ENCODE results near the gene JOSD2.
A peak's percentile ranks its signal among the peaks of the same experiment; 100 is the strongest.
"Not testable (repeated sequence)": the region's sequence is repeated elsewhere in the genome, so short reads cannot be mapped to it uniquely, and the experiment has no call there.

Gene JOSD2

GRCh38 chr19:50547385-50548190, 36.6 kb upstream of the JOSD2 start:
- DNase-seq (ENCODE audit: low read depth in 1 of 2, low spot score in 1 of 2): no peak

DNA sequence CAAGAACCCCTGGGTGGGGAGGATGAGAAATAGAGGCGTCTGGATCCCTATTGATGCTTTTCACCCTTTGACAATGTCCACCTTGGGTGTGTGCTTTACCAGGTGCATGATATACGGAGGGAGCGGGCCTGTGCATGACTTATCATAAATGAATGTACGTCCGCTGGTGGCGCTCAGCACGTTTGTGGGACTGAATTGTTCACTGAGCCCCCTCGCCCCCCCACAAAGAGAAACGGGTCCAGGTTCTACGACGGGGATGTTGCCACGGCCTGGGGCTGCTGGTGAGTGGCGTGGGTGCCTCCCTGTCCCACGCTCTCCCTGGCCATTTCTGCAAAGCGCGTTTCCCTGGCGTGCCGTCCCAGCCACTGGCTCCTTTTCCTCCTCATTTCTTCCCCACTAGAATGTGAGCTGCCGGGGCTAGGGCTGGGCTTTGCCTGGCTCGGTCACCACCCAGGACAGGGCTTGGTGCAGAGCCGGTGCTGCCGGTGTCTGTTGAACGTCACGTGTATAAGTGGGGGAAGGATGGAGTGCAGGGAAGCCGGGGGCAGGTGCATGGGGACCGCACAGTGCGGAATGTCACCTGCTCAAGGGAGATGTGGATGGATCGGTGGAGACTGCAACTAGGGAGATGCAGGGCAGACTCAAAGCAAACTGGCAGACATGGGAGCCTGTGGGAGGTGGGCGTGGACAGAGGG, 35.7 kb upstream of the JOSD2 start:
- DNase-seq (ENCODE audit: low read depth in 1 of 2, low spot score in 1 of 2): no peak

GRCh38 chr19:50542943-50543342, 32.0 kb upstream of the JOSD2 start:
- no peak for DNase-seq (ENCODE audit: low read depth in 1 of 2, low spot score in 1 of 2)

DNA sequence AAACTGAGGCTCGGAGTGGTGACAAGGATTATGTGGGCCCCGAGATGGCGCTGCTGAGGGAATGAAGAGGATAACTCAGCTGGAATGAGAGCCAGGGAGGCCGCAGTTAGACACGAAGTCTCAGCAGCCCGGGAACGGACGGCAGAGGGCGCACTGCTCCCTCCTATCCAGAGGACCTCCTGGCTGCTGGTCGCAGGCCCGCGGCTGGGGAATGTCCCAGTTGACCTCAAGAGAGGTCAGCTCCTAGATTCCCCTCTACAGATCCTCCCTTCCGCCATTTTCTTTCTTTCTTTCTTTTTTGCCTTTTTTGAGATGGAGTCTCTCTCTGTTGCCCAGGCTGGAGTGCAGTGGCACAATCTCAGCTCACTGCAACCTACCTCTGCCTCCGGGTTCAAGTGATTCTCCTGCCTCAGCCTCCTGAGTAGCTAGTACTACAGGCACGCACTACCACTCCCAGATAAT, 26.8 kb upstream of the JOSD2 start:
- peak; percentile 24 for DNase-seq (ENCODE audit: low read depth in 1 of 2, low spot score in 1 of 2)

DNA sequence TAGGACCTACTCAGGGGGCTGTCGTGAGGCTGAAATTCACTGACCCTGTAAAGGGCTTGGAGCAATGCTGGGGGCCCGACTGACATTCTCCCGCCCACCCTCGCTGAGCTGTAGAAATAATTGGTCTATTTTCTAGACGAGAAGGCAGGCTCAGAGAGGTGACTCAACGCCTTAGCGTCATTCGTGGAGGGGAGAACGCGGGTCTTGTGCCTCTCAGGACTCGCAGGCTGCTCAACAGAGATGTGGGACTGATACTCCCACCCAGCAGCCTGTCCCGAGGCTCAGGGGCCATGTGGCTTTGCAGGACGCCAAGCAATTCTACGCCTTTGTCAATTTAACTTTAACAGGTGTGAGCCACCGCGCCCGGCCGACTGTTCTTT, 26.3 kb upstream of the JOSD2 start:
- DNase-seq (ENCODE audit: low read depth in 1 of 2, low spot score in 1 of 2): no peak

DNA sequence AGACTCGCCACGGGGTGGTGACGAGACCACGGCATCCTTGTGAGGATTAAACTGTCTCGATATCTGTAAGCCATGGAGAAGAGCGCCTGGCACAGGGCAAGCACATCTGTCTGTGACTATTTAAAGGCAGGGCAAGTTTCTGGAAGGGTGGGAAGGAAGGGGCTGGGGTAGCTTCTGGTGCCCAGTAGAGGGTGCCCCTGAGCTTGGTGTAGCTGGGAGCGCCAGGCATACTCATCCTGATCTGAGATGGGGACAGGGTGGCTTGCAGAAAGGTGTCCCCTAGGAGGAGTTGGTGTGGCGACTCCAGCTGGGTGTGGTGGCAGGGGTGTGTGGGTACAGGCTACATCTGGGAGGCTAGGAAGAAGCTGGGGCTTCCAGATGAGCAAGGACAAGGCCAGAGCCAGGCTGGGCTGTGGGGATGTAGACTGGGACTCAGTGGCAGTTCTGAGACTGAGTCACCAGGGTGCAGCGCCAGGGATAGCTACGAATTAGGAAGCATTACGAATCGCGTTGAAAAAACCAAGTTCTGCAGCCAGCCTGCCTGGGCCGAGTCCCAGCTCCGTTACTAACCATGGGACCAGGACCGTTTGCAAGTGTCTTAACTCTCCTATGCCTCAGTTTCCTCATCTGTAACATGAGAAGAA, 25.8 kb upstream of the JOSD2 start:
- DNase-seq (ENCODE audit: low read depth in 1 of 2, low spot score in 1 of 2): no peak

- no peak for DNase-seq (ENCODE audit: low read depth in 1 of 2, low spot score in 1 of 2)
These were observed 24.7 kb upstream of the JOSD2 start for GRCh38 chr19:50535672-50536187.

- DNase-seq (ENCODE audit: low read depth in 1 of 2, low spot score in 1 of 2): no peak
These were observed 23.5 kb upstream of the JOSD2 start for GRCh38 chr19:50534478-50534877.

GRCh38 chr19:50532952-50533351, 22.0 kb upstream of the JOSD2 start:
- no peak for DNase-seq (ENCODE audit: low read depth in 1 of 2, low spot score in 1 of 2)

DNA sequence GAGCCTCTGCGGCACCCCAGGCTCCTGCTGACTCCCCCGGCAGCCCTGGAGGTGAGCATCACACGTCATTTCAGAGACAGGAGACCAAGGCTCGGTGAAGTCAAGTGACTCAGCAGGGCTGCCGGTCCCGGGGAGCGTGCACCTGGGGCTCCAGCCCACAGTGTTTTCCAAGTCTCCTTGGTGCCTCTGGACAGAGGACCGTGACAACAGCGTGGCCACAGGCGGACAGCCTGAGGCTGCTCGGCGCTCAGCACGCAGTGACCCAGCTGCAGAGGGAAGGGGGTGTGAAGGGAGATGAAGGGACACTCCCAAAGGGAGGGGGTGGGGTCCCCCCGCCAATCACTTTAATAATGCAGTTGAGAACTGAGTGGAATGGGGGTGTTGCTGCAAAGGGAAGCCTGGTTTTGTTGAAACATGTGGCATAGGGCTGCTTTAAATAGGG, 20.2 kb upstream of the JOSD2 start:
- no peak for DNase-seq (ENCODE audit: low read depth in 1 of 2, low spot score in 1 of 2)

DNA sequence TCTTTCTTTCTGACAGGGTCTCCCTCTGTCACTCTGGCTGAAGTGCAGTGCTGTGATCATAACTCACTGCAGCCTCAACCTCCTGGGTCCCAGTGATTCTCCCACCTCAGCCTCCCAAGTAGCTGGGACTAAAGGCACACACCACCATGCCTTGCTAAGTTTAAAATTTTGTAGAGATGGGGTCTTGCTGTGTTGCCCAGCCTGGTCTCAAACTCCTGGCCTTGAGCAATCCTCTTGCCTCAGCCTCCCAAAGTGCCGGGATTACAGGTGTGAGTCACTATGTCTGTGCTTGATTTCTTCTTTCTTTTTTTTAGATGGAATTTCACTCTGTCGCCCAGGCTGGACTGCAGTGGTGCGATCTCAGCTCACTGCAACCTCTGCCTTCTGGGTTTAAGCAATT, 17.1 kb upstream of the JOSD2 start:
- DNase-seq (ENCODE audit: low read depth in 1 of 2, low spot score in 1 of 2): not testable (repeated sequence)

- DNase-seq (ENCODE audit: low read depth in 1 of 2, low spot score in 1 of 2): no peak
These were observed 11.9 kb upstream of the JOSD2 start for GRCh38 chr19:50522881-50523280.

DNA sequence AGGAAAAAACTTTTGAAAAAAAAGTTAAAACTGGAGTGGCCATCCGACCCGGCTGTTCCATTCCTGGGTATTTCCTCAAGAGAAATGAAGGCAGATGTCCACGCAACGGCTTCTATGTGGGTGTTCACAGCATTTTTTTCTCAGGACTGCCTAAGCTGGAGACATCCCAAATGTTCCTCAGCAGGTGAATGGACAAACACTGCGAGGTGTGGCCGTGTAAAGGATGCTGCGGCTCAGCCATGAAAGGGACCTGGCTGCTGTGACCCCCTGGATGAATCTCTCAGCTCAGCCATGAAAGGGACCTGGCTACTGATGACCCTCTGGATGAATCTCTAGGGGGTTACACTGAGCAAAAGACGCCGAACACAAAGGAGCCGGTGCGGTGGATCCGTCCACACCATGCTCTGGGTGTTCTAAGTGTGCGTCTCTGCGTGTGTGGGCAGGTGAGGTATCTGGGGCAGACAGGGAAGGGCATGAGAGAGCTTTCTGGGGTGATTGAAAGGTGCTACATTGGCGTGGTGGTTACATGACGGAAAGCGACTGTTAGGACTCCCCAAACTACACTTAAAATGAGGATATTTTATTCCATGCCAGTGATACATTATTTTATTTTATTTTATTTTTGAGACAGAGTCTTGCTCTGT, 10.0 kb upstream of the JOSD2 start:
- DNase-seq (ENCODE audit: low read depth in 1 of 2, low spot score in 1 of 2): no peak

- DNase-seq (ENCODE audit: low read depth in 1 of 2, low spot score in 1 of 2): no peak
These were observed 8.1 kb upstream of the JOSD2 start for GRCh38 chr19:50519006-50519575.

DNA sequence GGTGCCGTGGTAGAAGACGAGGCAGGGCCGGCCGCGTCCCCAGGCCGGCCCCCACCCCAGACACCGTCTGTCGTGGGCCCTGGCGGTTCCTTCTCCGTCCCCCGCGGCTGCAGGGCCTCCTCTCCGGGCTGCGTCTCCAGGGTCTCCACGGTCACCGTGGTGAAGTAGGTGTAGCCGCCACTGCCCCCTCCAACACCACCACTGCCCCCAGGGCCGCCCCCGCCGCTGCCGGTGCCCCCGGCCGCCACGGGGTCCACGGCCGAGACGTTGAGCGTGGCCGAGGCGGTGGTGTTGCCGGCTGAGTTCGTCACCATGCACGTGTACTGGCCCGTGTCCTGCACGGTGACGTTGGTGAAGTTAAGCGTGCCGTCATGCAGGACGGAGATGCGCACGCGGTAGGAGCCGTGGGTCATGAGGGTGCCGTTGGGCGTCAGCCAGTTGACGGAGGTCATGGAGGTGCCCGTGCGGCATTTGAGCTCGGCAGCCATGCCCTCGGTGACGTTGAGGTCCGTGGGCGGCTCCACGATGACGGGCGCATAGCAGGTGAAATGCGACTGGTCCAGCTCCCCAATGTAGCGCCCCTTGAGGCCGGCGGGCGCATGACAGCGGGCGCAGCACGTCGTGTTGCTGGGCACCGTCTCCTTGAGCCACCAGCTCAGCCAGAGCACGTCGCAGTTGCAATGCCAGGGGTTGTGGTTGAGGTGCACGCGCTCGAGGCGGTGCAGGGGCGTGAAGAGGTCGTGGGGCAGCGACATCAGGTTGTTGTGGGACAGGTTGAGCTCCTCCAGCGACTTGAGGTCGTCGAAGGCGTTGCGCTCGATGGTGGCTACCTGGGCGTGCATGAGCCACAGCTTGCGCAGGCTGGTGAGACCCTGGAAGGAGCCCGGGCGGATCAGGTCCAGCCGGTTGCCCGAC, 7.4 kb upstream of the JOSD2 start:
- DNase-seq (ENCODE audit: low read depth in 1 of 2, low spot score in 1 of 2): no peak

GRCh38 chr19:50517704-50518075, 6.7 kb upstream of the JOSD2 start:
- no peak for DNase-seq (ENCODE audit: low read depth in 1 of 2, low spot score in 1 of 2)

GRCh38 chr19:50516964-50517703, 6.1 kb upstream of the JOSD2 start:
- no peak for DNase-seq (ENCODE audit: low read depth in 1 of 2, low spot score in 1 of 2)

DNA sequence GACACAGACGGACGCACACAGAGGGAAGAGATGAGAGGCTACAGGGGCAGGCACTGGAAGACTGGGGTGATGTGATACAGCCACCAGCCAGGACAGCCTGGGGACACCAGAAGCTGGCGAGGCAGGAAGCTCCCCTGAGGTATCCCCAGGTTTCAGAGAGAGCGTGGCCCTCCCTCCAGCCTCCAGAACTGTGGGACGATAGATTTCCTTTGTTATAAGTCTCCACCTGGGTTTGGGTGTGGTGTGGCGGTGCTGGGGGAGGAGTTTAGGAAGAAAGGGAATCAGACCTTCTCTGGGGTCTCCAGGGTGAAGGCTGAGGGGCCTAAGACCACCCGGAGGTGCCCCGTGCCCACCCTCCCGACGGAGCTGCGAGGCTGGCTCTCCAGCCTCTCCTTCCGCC, 5.5 kb upstream of the JOSD2 start:
- no peak for DNase-seq (ENCODE audit: low read depth in 1 of 2, low spot score in 1 of 2)

DNA sequence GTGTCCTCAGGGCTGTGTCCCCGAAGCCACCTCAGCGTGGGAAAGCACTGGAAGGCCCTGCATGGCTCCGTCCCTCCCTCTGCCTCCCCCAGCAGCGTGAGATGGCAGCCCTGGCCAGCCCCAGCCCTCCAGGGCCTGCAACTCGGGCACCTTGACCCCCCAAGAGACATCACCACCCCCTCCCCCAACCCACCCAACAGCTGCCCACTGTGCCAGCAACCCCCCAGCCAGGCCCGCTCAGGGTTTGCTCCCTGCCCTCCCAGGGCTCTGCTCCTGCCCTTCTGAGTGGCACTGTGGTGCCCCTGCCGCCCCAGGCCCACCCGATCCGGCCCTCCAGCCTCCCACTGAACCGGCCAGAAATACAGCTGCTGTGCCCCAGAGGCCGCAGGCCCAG, 4.2 kb upstream of the JOSD2 start:
- no peak for DNase-seq (ENCODE audit: low read depth in 1 of 2, low spot score in 1 of 2)
